Skeletal muscle satellite cell (primary cell): ENCODE data around the gene ITGA6.

ENCODE experiments used
- H3K27me3 ChIP-seq: 2 replicates; pipeline ENCODE4 v1.7.0; 2013; ENCODE audit warnings: low read length; ENCODE audit not compliant: control insufficient read depth, insufficient read depth
- H3K36me3 ChIP-seq: 2 replicates; pipeline ENCODE4 v1.7.0; 2013; ENCODE audit warnings: mild to moderate bottlenecking, control low read depth, low read length; ENCODE audit not compliant: insufficient read depth
- H3K4me1 ChIP-seq: 2 replicates; pipeline ENCODE4 v1.7.0; 2013; ENCODE audit warnings: low read length; ENCODE audit not compliant: control insufficient read depth, insufficient read depth
- H3K4me2 ChIP-seq: 2 replicates; pipeline ENCODE4 v1.7.0; 2013; ENCODE audit warnings: mild to moderate bottlenecking, low read length
- H3K4me3 ChIP-seq: 2 replicates; pipeline ENCODE4 v1.7.0; 2013; ENCODE audit warnings: low read length
- H3K9ac ChIP-seq: 2 replicates; pipeline ENCODE4 v1.7.0; 2013; ENCODE audit warnings: mild to moderate bottlenecking, low read depth, low read length, moderate library complexity
- H3K9me3 ChIP-seq: replicated peaks from 2 replicates; pipeline ENCODE4 v1.7.0; 2013; ENCODE audit warnings: mild to moderate bottlenecking, control low read depth, low read length

The ITGA6 gene

DNA sequence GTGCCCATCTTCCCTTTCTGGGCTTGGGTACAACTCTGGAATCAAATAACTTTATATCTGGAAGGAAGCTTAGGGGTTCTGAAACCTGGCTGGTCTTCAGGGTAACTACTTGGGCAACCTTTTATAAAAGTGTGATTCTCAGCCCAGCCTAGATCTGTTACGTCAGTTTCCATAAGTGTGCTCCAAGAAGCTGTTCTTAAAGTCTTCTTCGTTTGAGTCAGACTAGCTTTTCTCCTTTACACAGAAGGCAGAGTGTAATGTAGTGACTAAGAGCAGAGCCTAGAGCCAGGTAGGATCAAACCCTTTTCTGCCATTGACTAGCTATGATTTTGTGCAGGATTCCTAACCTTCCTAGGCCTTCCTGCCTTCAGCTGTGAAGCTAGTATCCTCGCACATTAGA is 5.8 kb downstream of the ITGA6 start:
- Histone ChIP-seq H3K4me3 (no peak overlapping the region), H3K9me3 (no peaks in the 10 kb centered on the region), H3K4me2 (no peak overlapping the region), H3K9ac (no peak overlapping the region), H3K4me1 (peaks cover 5% of the 10 kb centered on the region), H3K27me3 (no peaks in the 10 kb centered on the region), H3K36me3 (no peaks in the 10 kb centered on the region)

DNA sequence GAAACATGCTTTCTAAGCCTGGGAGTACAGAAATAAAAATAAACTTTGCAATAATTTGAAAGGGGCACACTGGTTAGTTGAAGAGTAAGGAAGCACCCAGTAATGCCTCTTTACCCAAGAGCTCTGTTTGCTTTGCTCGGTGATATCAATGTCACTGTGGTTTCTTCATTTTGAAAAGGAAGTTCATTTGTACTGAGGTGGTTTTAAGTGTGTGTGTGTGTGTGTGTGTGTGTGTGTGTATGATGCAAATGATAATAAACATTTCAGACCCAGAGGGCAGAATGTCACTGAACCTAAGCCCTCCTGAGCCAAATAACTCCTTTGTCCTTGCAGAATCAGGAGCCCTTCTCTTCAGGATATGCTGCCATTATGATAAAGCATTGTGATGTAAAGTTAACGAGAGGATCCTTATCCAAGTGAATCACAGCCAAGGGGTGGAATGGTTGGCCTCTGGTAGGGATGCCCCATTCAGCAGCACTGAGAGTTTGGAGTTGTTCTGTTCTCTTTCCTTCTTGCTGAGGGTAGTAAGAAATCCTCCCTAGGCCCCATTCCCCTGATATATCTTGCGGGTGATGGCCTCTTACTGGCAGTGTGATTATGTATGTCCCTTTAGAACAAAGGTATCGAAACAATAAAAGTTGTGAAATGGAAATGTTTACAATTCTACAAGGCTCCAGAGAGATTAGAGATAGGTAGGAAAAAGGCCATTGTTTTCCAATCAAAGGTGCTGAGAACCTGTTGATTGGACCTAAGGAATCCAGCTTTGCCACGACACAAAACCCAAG is 7.6 kb downstream of the ITGA6 start:
- peaks cover 17% of the 10 kb centered on the region for H3K4me1 ChIP-seq
- no peak overlapping the region for H3K9ac ChIP-seq
- no peak overlapping the region for H3K4me2 ChIP-seq
- no peak overlapping the region for H3K4me3 ChIP-seq
- no peaks in the 10 kb centered on the region for H3K9me3 ChIP-seq
- H3K27me3 ChIP-seq: no peaks in the 10 kb centered on the region
- H3K36me3 ChIP-seq: no peaks in the 10 kb centered on the region

DNA sequence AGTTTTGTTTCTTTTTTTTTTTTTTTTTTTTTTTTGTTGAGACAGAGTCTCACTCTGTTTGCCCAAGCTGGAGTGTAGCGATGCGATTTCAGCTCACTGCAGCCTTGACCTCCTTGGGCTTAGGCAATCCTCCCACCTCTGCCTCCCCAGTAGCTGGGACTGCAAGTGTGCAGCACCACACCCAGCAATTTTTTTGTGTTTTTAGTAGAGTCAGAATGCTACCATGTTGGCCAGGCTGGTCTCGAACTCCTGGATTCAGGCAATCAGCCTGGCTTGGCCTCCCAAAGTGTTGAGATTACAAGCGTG is 8.2 kb downstream of the ITGA6 start:
- no peaks in the 10 kb centered on the region for H3K36me3 ChIP-seq
- no peaks in the 10 kb centered on the region for H3K27me3 ChIP-seq
- H3K4me3 ChIP-seq: no peak overlapping the region
- no peak overlapping the region for H3K9ac ChIP-seq
- H3K9me3 ChIP-seq: no peaks in the 10 kb centered on the region
- H3K4me1 ChIP-seq: peaks cover 20% of the 10 kb centered on the region
- no peak overlapping the region for H3K4me2 ChIP-seq

DNA sequence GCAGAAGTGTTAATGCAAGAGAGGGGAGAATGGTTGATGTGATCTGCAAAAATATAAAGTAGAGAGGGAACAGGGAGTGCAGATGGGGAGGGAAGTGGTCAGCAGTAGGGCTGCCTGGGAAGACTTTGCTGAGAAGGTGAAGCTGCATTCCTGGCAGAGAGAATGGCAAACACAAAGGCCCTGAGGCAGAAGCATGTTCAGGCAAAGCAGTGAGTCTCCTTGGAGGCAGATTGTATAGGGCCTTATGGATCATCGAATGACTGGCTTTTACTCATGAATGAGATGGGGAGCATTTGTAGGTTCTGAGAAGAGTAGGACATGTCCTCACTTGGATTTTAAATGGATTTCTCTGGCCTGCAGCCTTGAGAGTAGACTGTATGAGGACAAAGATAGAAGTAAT is 9.5 kb downstream of the ITGA6 start:
- Histone ChIP-seq H3K4me2 (no peak overlapping the region), H3K4me3 (no peak overlapping the region), H3K9me3 (no peaks in the 10 kb centered on the region), H3K9ac (no peak overlapping the region), H3K36me3 (no peaks in the 10 kb centered on the region), H3K27me3 (no peaks in the 10 kb centered on the region), H3K4me1 (peaks cover 34% of the 10 kb centered on the region)

DNA sequence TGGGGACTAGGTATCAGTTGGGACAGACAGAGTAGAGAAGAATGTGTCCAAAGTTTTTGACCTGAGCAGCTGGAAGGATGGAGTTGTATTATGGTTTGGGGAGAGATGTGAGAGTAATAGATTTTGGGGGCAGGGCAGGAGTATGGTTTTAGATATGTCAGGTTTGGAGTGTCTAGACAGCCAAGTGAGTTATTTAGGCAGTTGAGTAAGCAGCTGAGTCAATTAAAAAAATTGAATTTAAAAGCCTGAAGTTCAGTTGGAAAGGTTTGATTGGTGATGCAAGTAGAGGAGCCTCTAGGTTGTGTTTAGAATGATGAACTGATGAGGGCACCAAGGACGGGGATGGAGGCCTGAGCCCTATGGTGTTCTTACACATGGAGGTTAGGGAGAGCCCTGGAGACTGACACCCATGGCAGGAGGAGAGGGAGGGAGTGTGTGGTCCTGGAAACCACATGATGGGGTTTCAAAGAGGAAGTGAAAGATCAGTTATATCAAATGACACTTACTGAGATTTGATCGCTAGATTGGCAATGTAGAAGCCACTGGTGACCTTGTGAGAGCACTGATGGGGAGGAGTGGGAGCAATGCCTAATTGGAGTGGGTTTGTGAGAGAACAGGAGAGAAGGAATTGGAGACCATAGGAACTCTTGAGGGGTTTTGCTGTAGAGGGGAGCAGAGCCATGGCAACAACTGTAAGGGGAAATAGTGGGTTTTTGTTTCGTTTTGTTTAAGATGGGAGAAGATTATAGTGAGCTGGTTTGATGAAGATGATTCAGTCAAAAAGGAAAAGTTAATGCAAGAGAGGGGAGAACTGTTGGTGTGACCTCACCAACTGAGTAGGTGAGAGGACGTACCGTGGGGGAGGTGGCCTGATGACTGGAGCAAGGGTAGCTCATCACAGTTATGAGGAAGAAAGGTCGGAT is 10.3 kb downstream of the ITGA6 start:
- Histone ChIP-seq H3K9me3 (no peaks in the 10 kb centered on the region), H3K4me2 (no peak overlapping the region), H3K9ac (no peak overlapping the region), H3K4me1 (peaks cover 40% of the 10 kb centered on the region), H3K27me3 (no peaks in the 10 kb centered on the region), H3K36me3 (no peaks in the 10 kb centered on the region), H3K4me3 (no peak overlapping the region)

DNA sequence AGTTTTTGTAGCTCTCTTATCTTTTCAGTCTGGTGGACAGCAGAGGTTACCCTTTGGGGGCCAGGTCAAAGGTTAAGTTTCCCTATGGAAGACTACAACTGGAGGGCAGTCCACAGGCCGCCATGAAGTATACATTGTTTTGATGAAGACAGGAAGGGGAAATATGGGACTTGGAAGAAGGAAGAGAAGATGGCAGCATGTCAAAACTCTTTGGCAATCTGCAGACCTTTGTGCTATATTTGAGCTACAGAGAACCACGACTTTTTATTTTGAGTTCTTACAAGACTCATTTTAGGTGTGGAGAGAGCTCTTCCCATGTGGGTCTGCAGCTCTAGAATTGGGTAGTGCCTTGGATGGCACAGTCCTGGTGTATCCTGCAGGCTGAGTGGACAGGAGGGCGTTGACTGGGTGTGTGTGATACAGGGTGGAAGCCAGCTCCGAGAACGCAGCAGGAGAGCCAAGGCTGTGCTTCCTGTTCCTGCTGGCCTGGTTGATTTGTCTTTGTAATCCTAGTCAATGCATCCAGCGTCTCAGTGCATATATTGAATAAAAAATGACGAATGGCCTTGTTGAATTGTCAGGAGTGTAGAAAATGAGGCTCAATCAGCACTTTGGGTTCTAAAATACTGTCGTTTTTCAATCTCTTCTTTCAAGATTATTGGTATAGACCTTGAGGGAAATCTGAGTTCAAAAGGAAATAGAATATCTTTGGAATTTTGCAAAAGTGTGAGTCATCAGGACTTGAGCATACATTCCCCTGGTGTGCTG is 11.5 kb downstream of the ITGA6 start:
- H3K9ac ChIP-seq: no peak overlapping the region
- no peaks in the 10 kb centered on the region for H3K36me3 ChIP-seq
- H3K9me3 ChIP-seq: no peaks in the 10 kb centered on the region
- H3K4me2 ChIP-seq: peak overlapping the region; percentile 64
- no peak overlapping the region for H3K4me3 ChIP-seq
- H3K4me1 ChIP-seq: peaks cover 40% of the 10 kb centered on the region
- no peaks in the 10 kb centered on the region for H3K27me3 ChIP-seq

DNA sequence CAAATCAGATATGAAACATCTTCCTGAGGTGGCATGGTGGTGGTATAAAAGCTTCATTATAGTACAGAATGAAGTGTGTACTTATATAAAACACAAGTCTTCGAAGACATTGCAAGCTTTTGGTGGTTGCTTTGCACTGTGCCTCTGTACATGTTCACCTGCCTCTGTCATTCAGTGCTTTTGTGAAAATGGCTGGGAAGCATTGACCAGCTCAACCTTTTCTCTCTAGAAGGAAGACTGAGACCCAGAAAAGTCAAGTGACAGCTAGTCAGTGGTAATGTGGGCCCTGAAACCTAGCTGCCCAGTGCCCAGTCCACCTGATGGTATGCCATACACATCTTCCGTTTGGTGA is 12.1 kb downstream of the ITGA6 start:
- no peaks in the 10 kb centered on the region for H3K27me3 ChIP-seq
- H3K36me3 ChIP-seq: no peaks in the 10 kb centered on the region
- peak overlapping the region; percentile 64 for H3K4me2 ChIP-seq
- peaks cover 40% of the 10 kb centered on the region for H3K4me1 ChIP-seq
- H3K4me3 ChIP-seq: no peak overlapping the region
- no peaks in the 10 kb centered on the region for H3K9me3 ChIP-seq
- no peak overlapping the region for H3K9ac ChIP-seq

DNA sequence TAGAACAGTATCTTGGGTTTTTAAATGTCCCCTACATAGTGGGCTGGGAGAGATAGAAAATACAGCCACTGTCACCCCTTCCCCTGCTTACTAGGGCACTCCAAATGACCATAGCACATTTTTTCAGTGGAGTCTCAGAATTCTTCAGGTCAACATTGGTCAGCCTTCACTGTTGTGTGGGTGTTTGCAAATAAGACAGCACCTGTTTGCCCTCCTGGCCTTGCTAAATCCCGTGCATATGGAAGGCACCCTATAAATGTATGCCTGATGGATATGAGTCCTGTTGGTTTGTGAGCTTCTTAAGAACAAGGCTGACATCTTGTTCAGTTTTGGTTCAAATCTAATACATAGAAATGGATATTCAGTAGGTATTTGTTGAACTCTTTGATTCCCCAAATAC is 12.5 kb downstream of the ITGA6 start:
- H3K36me3 ChIP-seq: no peaks in the 10 kb centered on the region
- no peak overlapping the region for H3K4me3 ChIP-seq
- no peak overlapping the region for H3K4me2 ChIP-seq
- H3K27me3 ChIP-seq: no peaks in the 10 kb centered on the region
- no peak overlapping the region for H3K9ac ChIP-seq
- H3K9me3 ChIP-seq: no peaks in the 10 kb centered on the region
- peaks cover 40% of the 10 kb centered on the region for H3K4me1 ChIP-seq

DNA sequence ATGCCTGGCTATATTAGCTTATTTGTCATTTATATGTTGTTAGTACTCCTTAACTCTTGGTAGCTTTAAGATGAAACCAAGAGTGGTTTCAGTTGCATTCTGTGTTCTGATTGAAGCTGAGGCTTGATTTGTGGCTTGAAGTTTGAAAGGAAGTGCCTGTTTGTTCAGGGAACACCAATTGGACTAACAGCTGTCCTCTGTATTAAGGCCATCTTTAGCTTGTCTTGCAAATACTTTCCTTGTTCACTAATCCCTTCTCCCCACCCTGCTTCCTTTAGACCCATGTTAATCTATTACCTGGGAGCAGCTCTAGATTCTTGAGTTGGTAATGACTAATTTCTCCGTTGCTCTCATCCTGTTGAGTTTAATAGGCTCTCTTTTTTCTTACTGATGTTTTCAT is 13.4 kb downstream of the ITGA6 start:
- Histone ChIP-seq H3K36me3 (no peaks in the 10 kb centered on the region), H3K4me2 (no peak overlapping the region), H3K9me3 (no peaks in the 10 kb centered on the region), H3K9ac (no peak overlapping the region), H3K4me1 (peaks cover 40% of the 10 kb centered on the region), H3K27me3 (no peaks in the 10 kb centered on the region), H3K4me3 (no peak overlapping the region)

DNA sequence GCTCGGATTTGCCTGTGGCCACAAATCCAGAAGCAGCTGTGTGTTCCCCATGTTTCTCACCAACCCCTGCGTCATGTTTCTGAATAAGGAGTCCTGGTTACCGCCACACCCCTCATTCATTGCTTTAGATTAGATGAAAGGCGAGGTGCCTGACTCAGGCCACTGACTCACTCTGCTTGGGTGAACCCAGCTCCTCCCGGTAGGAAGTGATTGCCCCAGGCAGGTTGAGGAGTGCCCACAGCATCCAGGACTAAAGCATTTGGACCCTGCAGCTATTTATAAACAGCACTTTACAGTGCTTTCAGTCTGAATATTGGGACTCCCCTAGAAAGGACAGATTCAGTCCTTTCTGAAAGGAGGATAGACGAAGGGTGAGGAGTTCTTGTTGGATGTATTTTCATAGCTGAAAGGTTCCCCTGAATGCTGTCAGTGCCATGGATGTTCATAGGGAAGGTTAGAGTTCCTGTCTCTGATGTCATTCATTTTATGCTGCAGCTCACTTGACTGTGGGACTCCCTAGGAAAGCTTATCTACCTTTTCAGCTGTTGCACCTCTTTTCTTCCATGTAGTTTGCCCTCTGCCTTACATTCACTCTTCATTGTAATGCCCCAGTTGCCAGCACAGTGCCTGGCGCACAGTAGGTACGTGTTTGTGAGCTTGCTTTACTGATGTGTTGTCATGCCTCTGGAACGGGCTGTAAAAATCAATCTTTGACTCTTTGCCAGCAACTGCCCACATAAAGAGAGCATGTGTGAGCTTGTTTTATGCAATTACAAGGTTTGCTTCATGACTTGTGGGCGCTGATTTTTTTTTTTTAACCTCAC is 14.9 kb downstream of the ITGA6 start:
- Histone ChIP-seq H3K9ac (no peak overlapping the region), H3K27me3 (no peaks in the 10 kb centered on the region), H3K4me2 (peak overlapping the region; percentile 48), H3K4me3 (no peak overlapping the region), H3K36me3 (no peaks in the 10 kb centered on the region), H3K4me1 (peaks cover 43% of the 10 kb centered on the region), H3K9me3 (no peaks in the 10 kb centered on the region)

DNA sequence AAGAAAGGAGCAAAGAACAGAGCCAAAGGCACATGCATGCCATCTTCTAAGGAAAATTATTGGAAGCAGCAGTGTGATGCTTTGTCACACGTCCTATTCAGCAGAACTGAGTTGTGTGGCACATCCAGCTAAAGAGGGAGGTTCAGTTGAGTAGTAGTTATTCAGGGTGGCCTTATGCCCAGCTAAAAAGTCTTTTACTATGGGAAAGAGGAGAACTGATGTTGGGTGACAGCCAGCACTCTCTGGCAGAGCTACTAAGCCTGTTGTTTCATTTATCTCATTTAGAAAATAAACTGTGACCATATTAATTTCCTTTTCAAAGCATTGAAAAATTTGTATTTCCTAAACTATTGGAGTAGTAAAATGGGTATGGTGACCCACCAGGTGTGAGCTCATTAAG is 18.5 kb downstream of the ITGA6 start:
- Histone ChIP-seq H3K9ac (no peak overlapping the region), H3K36me3 (no peaks in the 10 kb centered on the region), H3K27me3 (no peaks in the 10 kb centered on the region), H3K9me3 (no peaks in the 10 kb centered on the region), H3K4me1 (peaks cover 24% of the 10 kb centered on the region), H3K4me3 (no peak overlapping the region), H3K4me2 (no peak overlapping the region)
